IPS-15b (cell line): Measurements from ENCODE around the gene CTNNB1.
A peak's percentile ranks its signal among the peaks of the same experiment; 100 is the strongest.

Experiments used
- H3K27me3 ChIP-seq: one replicate; pipeline ENCODE4 v1.6.1; 2013; ENCODE audit warnings: low read length; ENCODE audit not compliant: control insufficient read depth, insufficient read depth
- H3K36me3 ChIP-seq: one replicate; pipeline ENCODE4 v1.6.1; 2013; ENCODE audit warnings: low read length; ENCODE audit not compliant: control insufficient read depth, insufficient read depth
- H3K4me1 ChIP-seq: one replicate; pipeline ENCODE4 v1.6.1; 2013; ENCODE audit warnings: mild to moderate bottlenecking, low read length; ENCODE audit not compliant: control insufficient read depth, insufficient read depth
- H3K4me3 ChIP-seq: one replicate; pipeline ENCODE4 v1.5.1; 2013; ENCODE audit warnings: low read depth, low read length
- H3K9ac ChIP-seq: one replicate; pipeline ENCODE4 v1.6.1; 2013; ENCODE audit warnings: low read depth, mild to moderate bottlenecking, low read length
- H3K9me3 ChIP-seq: one replicate; pipeline ENCODE4 v1.6.1; 2013; ENCODE audit warnings: mild to moderate bottlenecking, low read length; ENCODE audit not compliant: control insufficient read depth, insufficient read depth

Gene CTNNB1

GRCh38 chr3:41198950-41199865 is at the start of gene CTNNB1:
CTNNB1 (plus strand) TSS chr3:41199505; CDS start chr3:41224069, 24,564 bp downstream.
- Histone ChIP-seq H3K9me3 (no peaks in the 10 kb centered on the region), H3K36me3 (no peaks in the 10 kb centered on the region), H3K4me3 (peak within 1 kb of the TSS; percentile 83), H3K4me1 (peaks cover 14% of the 10 kb centered on the region), H3K9ac (peak within 1 kb of the TSS; percentile 97), H3K27me3 (peaks cover 4% of the 10 kb centered on the region)

GRCh38 chr3:41155834-41156233 is 43.5 kb upstream of the CTNNB1 start:
- no peak overlapping the region for H3K9ac ChIP-seq
- H3K36me3 ChIP-seq: no peaks in the 10 kb centered on the region

GRCh38 chr3:41158947-41159346 is 40.4 kb upstream of the CTNNB1 start:
- H3K9me3 ChIP-seq: no peaks in the 10 kb centered on the region
- no peaks in the 10 kb centered on the region for H3K36me3 ChIP-seq
- H3K4me1 ChIP-seq: peaks cover 8% of the 10 kb centered on the region
- no peak overlapping the region for H3K9ac ChIP-seq
- no peak overlapping the region for H3K4me3 ChIP-seq
- no peaks in the 10 kb centered on the region for H3K27me3 ChIP-seq

More at GRCh38 chr3:41155834-41156233, 43.5 kb upstream of the CTNNB1 start:
- Histone ChIP-seq H3K27me3 (no peaks in the 10 kb centered on the region), H3K9me3 (no peaks in the 10 kb centered on the region), H3K4me1 (peaks cover 8% of the 10 kb centered on the region), H3K4me3 (no peak overlapping the region)

- no peaks in the 10 kb centered on the region for H3K27me3 ChIP-seq
- no peak overlapping the region for H3K4me3 ChIP-seq
- H3K9me3 ChIP-seq: no peaks in the 10 kb centered on the region
These were observed 39.6 kb upstream of the CTNNB1 start for GRCh38 chr3:41159588-41160189.

GRCh38 chr3:41162541-41162940 is 36.8 kb upstream of the CTNNB1 start:
- Histone ChIP-seq H3K36me3 (no peaks in the 10 kb centered on the region), H3K9ac (no peak overlapping the region), H3K9me3 (no peaks in the 10 kb centered on the region), H3K4me1 (peaks cover 8% of the 10 kb centered on the region), H3K4me3 (no peak overlapping the region), H3K27me3 (no peaks in the 10 kb centered on the region)

More at GRCh38 chr3:41159588-41160189, 39.6 kb upstream of the CTNNB1 start:
- Histone ChIP-seq H3K4me1 (peaks cover 8% of the 10 kb centered on the region), H3K9ac (no peak overlapping the region), H3K36me3 (no peaks in the 10 kb centered on the region)

GRCh38 chr3:41163006-41163405 is 36.3 kb upstream of the CTNNB1 start:
- no peak overlapping the region for H3K9ac ChIP-seq
- peaks cover 2% of the 10 kb centered on the region for H3K27me3 ChIP-seq
- peaks cover 8% of the 10 kb centered on the region for H3K4me1 ChIP-seq
- no peak overlapping the region for H3K4me3 ChIP-seq
- H3K9me3 ChIP-seq: no peaks in the 10 kb centered on the region
- H3K36me3 ChIP-seq: no peaks in the 10 kb centered on the region

GRCh38 chr3:41163421-41163820 is 35.9 kb upstream of the CTNNB1 start:
- H3K4me3 ChIP-seq: no peak overlapping the region
- no peaks in the 10 kb centered on the region for H3K9me3 ChIP-seq
- H3K36me3 ChIP-seq: no peaks in the 10 kb centered on the region
- H3K9ac ChIP-seq: no peak overlapping the region
- peaks cover 2% of the 10 kb centered on the region for H3K27me3 ChIP-seq
- peaks cover 7% of the 10 kb centered on the region for H3K4me1 ChIP-seq

GRCh38 chr3:41164777-41165176 is 34.5 kb upstream of the CTNNB1 start:
- H3K36me3 ChIP-seq: no peaks in the 10 kb centered on the region
- H3K27me3 ChIP-seq: peaks cover 2% of the 10 kb centered on the region
- no peak overlapping the region for H3K4me3 ChIP-seq
- no peaks in the 10 kb centered on the region for H3K9me3 ChIP-seq
- H3K9ac ChIP-seq: no peak overlapping the region
- H3K4me1 ChIP-seq: no peaks in the 10 kb centered on the region

GRCh38 chr3:41167722-41168497 is 31.4 kb upstream of the CTNNB1 start:
- Histone ChIP-seq H3K9me3 (no peaks in the 10 kb centered on the region), H3K36me3 (no peaks in the 10 kb centered on the region), H3K9ac (no peak overlapping the region), H3K4me3 (no peak overlapping the region), H3K27me3 (peaks cover 2% of the 10 kb centered on the region), H3K4me1 (no peaks in the 10 kb centered on the region)

GRCh38 chr3:41169023-41169422 is 30.3 kb upstream of the CTNNB1 start:
- Histone ChIP-seq H3K9ac (no peak overlapping the region), H3K27me3 (peaks cover 2% of the 10 kb centered on the region), H3K36me3 (no peaks in the 10 kb centered on the region), H3K4me1 (no peaks in the 10 kb centered on the region), H3K4me3 (no peak overlapping the region), H3K9me3 (no peaks in the 10 kb centered on the region)

- Histone ChIP-seq H3K9ac (no peak overlapping the region), H3K4me3 (no peak overlapping the region), H3K27me3 (no peaks in the 10 kb centered on the region), H3K9me3 (no peaks in the 10 kb centered on the region), H3K36me3 (no peaks in the 10 kb centered on the region), H3K4me1 (no peaks in the 10 kb centered on the region)
These were observed 25.1 kb upstream of the CTNNB1 start for GRCh38 chr3:41173926-41174885.
